Measurements from ENCODE around the gene RFTN2. TPM values are rescaled to one million over a fixed set of nuclear protein-coding genes. Genes with fewer than 3 reads are reported as not detected.

The RFTN2 gene
- total and polyA plus RNA-seq, 2 experiments from 2014 or later, result 0.42 to 2.1 TPM

GRCh38 chr2:197705912-197706838 lies 30.8 kb upstream of the RFTN2 start (continued):
- TF ChIP-seq ZNF462 (CRISPR knock-in tag; IDR thresholded peaks at IDR 0.05) (no peak), CREB1 (CRISPR knock-in tag; IDR thresholded peaks at IDR 0.05; ENCODE audit: low read depth) (no peak), ZNF331 (CRISPR knock-in tag; IDR thresholded peaks at IDR 0.05; ENCODE audit: low read depth) (no peak), EZH2phosphoT487 (IDR thresholded peaks at IDR 0.05; ENCODE audit: unreplicated experiment) (no peak), POLR2AphosphoS5 (IDR thresholded peaks at IDR 0.05; ENCODE audit: low read depth) (no peak)

- Histone ChIP-seq H4K20me1 (replicated peaks; ENCODE audit: insufficient read depth) (peaks cover 31% of the 10 kb centered on the region), H3K9me2 (ENCODE audit: insufficient read depth) (no peaks in the 10 kb centered on the region), H3K4me3 (peak within 1 kb of the TSS; percentile 81), H3K4me1 (ENCODE audit: insufficient read depth) (peaks cover 24% of the 10 kb centered on the region), H3K27me3 (ENCODE audit: insufficient read depth) (no peaks in the 10 kb centered on the region), H3F3A (replicated peaks; ENCODE audit: low read depth) (no peaks in the 10 kb centered on the region), H3K79me2 (replicated peaks; ENCODE audit: insufficient read depth) (peaks cover 51% of the 10 kb centered on the region), H3K27ac (ENCODE audit: low read depth) (peak within 1 kb of the TSS; percentile 81), H3K4me2 (peak within 1 kb of the TSS; percentile 76), H3K36me3 (ENCODE audit: insufficient read depth) (no peaks in the 10 kb centered on the region), H2AFZ (peak within 1 kb of the TSS; percentile 45; the same call in 1 of the 2 replicates)
- Mint-ChIP-seq H3K4me1 (peaks cover 32% of the 10 kb centered on the region), H3K4me3 (peak within 1 kb of the TSS; percentile 92), H3K36me3 (ENCODE audit: low read depth) (peaks cover 31% of the 10 kb centered on the region), H3K9me3 (no peaks in the 10 kb centered on the region; the same call in 1 of the 3 replicates), H3K27ac (peak within 1 kb of the TSS; percentile 96), H3K27me3 (ENCODE audit: insufficient read depth, low read depth, poor library complexity) (peaks cover 14% of the 10 kb centered on the region)
- peak; percentile 81 for ATAC-seq
- DNase-seq (ENCODE audit: low spot score), result peak; percentile 96
- TF ChIP-seq JUNB (IDR thresholded peaks at IDR 0.05; ENCODE audit: unreplicated experiment) (no peak), REST (IDR thresholded peaks at IDR 0.05; ENCODE audit: unreplicated experiment) (no peak), CTCF (conservative IDR thresholded peaks at IDR 0.05; ENCODE audit: low read depth in 2 of 2) (0 out of 4 replicates have a peak, but pooled peaks of 1 of the 2 experiments have one; percentile 12)
- TF ChIP-seq, protein P1, sequence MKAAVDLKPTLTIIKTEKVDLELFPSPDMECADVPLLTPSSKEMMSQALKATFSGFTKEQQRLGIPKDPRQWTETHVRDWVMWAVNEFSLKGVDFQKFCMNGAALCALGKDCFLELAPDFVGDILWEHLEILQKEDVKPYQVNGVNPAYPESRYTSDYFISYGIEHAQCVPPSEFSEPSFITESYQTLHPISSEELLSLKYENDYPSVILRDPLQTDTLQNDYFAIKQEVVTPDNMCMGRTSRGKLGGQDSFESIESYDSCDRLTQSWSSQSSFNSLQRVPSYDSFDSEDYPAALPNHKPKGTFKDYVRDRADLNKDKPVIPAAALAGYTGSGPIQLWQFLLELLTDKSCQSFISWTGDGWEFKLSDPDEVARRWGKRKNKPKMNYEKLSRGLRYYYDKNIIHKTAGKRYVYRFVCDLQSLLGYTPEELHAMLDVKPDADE (IDR thresholded peaks at IDR 0.05), result peak; percentile 36; the same call in 1 of the 2 replicates
These were observed 29.9 kb upstream of the RFTN2 start, which contains the start of gene MARS2 for GRCh38 chr2:197705121-197705911. TSS of gene MARS2 (plus strand) at chr2:197705369. CDS start at chr2:197705406, 37 bp downstream.

Measured in GM23338 (cell line).